HEK293T (cell line): ENCODE data around the gene RGCC.
"Not testable (repeated sequence)": the region's sequence is repeated elsewhere in the genome, so short reads cannot be mapped to it uniquely, and the experiment has no call there.

Experiments
- CTCF ChIA-PET: fragments of 350-600 bp; formaldehyde crosslinking; extraction: SDS; loops from one replicate; lab custom pipeline; 2021; ENCODE audit warnings: antibody characterized with exemption, inconsistent platforms; lab: Yijun Ruan, JAX
- POLR2A ChIA-PET: fragments of 350-600 bp; formaldehyde crosslinking; extraction: SDS; loops from one replicate; lab custom pipeline; 2020; ENCODE audit warnings: antibody characterized with exemption, inconsistent platforms; lab: Yijun Ruan, JAX
- DNase-seq: peaks from one replicate; pipeline ENCODE4 v3.0.0; 2012; ENCODE audit warnings: mixed read lengths; ENCODE audit errors: extremely low spot score
- ARNT ChIP-seq: fragments of 450-650 bp; IDR thresholded peaks from 2 replicates; pipeline ENCODE4 v1.6.1; 2017; ENCODE audit warnings: mild to moderate bottlenecking
- BHLHE40 ChIP-seq: fragments of 450-650 bp; IDR thresholded peaks from 2 replicates; pipeline ENCODE4 v1.6.1; 2016; ENCODE audit warnings: mild to moderate bottlenecking, moderate library complexity, borderline replicate concordance
- CTBP1 ChIP-seq: fragments of 450-650 bp; IDR thresholded peaks from 2 replicates; pipeline ENCODE4 v1.6.1; 2016; ENCODE audit warnings: borderline replicate concordance
- ELF4 ChIP-seq: fragments of 450-650 bp; IDR thresholded peaks from 2 replicates; pipeline ENCODE4 v1.6.1; 2017; ENCODE audit warnings: antibody characterized with exemption
- FOXA1 ChIP-seq: fragments of 450-650 bp; IDR thresholded peaks from 2 replicates; pipeline ENCODE4 v1.6.1; 2016; ENCODE audit warnings: mild to moderate bottlenecking
- FOXK2 ChIP-seq: fragments of 450-650 bp; IDR thresholded peaks from 2 replicates; pipeline ENCODE4 v1.6.1; 2016; ENCODE audit warnings: mild to moderate bottlenecking
- FOXM1 ChIP-seq: fragments of 450-650 bp; IDR thresholded peaks from 2 replicates; pipeline ENCODE4 v1.6.1; 2017; ENCODE audit warnings: mild to moderate bottlenecking, borderline replicate concordance
- HDGF ChIP-seq: fragments of 450-650 bp; IDR thresholded peaks from 2 replicates; pipeline ENCODE4 v1.6.1; 2017; ENCODE audit warnings: antibody characterized with exemption, borderline replicate concordance
- L3MBTL2 ChIP-seq: fragments of 450-650 bp; conservative IDR thresholded peaks from 2 replicates; pipeline ENCODE4 v1.6.1; 2016; ENCODE audit warnings: mild to moderate bottlenecking
- LEF1 ChIP-seq: fragments of 450-650 bp; IDR thresholded peaks from 2 replicates; pipeline ENCODE4 v1.6.1; 2017; ENCODE audit warnings: mild to moderate bottlenecking, borderline replicate concordance
- NFRKB ChIP-seq: fragments of 450-650 bp; IDR thresholded peaks from 2 replicates; pipeline ENCODE4 v1.6.1; 2016; ENCODE audit warnings: mild to moderate bottlenecking, moderate library complexity
- PKNOX1 ChIP-seq: fragments of 450-650 bp; IDR thresholded peaks from 2 replicates; pipeline ENCODE4 v1.6.1; 2016
- SP1 ChIP-seq: fragments of 450-650 bp; IDR thresholded peaks from 2 replicates; pipeline ENCODE4 v1.6.1; 2017
- SUZ12 ChIP-seq: fragments of 450-650 bp; IDR thresholded peaks from 2 replicates; pipeline ENCODE4 v1.6.1; 2016; ENCODE audit warnings: mild to moderate bottlenecking
- TARDBP ChIP-seq: fragments of 450-650 bp; IDR thresholded peaks from 2 replicates; pipeline ENCODE4 v1.6.1; 2016
- ZNF384 ChIP-seq: fragments of 450-650 bp; IDR thresholded peaks from 2 replicates; pipeline ENCODE4 v1.6.1; 2016

The RGCC gene

DNA sequence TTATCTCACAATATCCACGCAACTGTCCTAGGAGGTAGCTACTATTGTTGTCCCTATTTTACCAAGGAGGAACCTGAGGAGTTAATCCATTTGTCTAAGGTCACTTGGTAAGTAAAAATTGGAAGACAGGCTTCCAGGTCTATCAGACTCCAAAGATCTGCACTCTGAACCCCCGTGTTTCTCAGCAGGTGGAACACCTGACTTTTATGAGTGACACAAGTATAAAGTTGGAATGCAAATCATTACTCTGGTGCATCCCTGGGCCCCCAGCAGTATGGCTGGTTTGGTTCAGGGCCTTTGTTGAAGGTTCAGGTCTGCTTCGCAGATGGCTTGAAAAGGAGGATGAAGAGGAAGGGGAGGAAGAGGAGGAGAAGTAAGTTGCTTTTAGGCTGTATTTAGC, 46.0 kb downstream of the RGCC start:
- ChIA-PET CTCF (no interaction called here), POLR2A (no interaction called here)
- DNase-seq, result no peak
- TF ChIP-seq NFRKB (no peak), SUZ12 (no peak), ARNT (no peak), LEF1 (no peak)

- DNase-seq, POLR2A ChIA-PET, CTCF ChIA-PET: not testable (repeated sequence)
Observed at GRCh38 chr13:41504657-41505056, 47.3 kb downstream of the RGCC start.

GRCh38 chr13:41505209-41505835, 48.0 kb downstream of the RGCC start:
- ChIA-PET CTCF (no interaction called here), POLR2A (no interaction called here)

GRCh38 chr13:41506312-41506711, 49.0 kb downstream of the RGCC start:
- POLR2A ChIA-PET, result no interaction called here
- DNase-seq, result no peak
- CTCF ChIA-PET, result no interaction called here
- TF ChIP-seq ARNT (no peak), NFRKB (no peak), HDGF (no peak), BHLHE40 (no peak), SUZ12 (no peak), FOXK2 (no peak), L3MBTL2 (no peak), FOXA1 (no peak), ELF4 (no peak), SP1 (no peak), PKNOX1 (no peak), TARDBP (no peak), CTBP1 (no peak), FOXM1 (no peak), LEF1 (no peak), ZNF384 (no peak)

More at GRCh38 chr13:41505209-41505835, 48.0 kb downstream of the RGCC start:
- no peak for DNase-seq
- TF ChIP-seq L3MBTL2 (no peak), FOXM1 (no peak), SP1 (no peak), HDGF (no peak), ARNT (no peak), NFRKB (no peak), ZNF384 (no peak), LEF1 (no peak), FOXA1 (no peak), TARDBP (no peak), ELF4 (no peak)

GRCh38 chr13:41509971-41510370, 52.6 kb downstream of the RGCC start:
- POLR2A ChIA-PET, result no interaction called here
- DNase-seq, result no peak
- TF ChIP-seq FOXA1 (no peak), FOXM1 (no peak), LEF1 (no peak), ZNF384 (no peak), SUZ12 (no peak), SP1 (no peak), FOXK2 (no peak), ELF4 (no peak), NFRKB (no peak), ARNT (no peak), BHLHE40 (no peak), L3MBTL2 (no peak), TARDBP (no peak), HDGF (no peak), PKNOX1 (no peak)
- CTCF ChIA-PET, result no interaction called here

- ChIA-PET POLR2A (no interaction called here), CTCF (no interaction called here)
- no peak for DNase-seq
- TF ChIP-seq FOXK2 (no peak), FOXM1 (no peak)
Observed at GRCh38 chr13:41511827-41512226, 54.5 kb downstream of the RGCC start.

- no peak for DNase-seq
- TF ChIP-seq SP1, result no peak
- ChIA-PET CTCF (no interaction called here), POLR2A (no interaction called here)
Observed at GRCh38 chr13:41512441-41512840, 55.1 kb downstream of the RGCC start.

GRCh38 chr13:41513600-41513999, 56.2 kb downstream of the RGCC start:
- no peak for TF ChIP-seq ZNF384
- no peak for TF ChIP-seq CTBP1
- no peak for TF ChIP-seq ELF4
- TF ChIP-seq ARNT, result no peak
- no peak for TF ChIP-seq FOXA1
- TF ChIP-seq NFRKB, result no peak
- TF ChIP-seq BHLHE40, result no peak
- TF ChIP-seq L3MBTL2, result no peak
- no peak for TF ChIP-seq LEF1
- no peak for TF ChIP-seq SUZ12
- ChIA-PET POLR2A (no interaction called here), CTCF (interaction anchor here (0.6 kb wide), 1 partner anchor 1281 kb away, joined by 3 read pairs; no protein-coding TSS in a partner anchor)
- no peak for DNase-seq
